GM23338 (cell line): ENCODE results near the gene RAB27B.

Experiments
- JUNB ChIP-seq: IDR thresholded peaks from one replicate; pipeline ENCODE4 v1.6.1; 2016; ENCODE audit warnings: antibody characterized with exemption; ENCODE audit not compliant: unreplicated experiment
- POLR2AphosphoS5 ChIP-seq: IDR thresholded peaks from 2 replicates; pipeline ENCODE4 v1.6.1; 2016; ENCODE audit warnings: antibody characterized with exemption, low read depth
- TF ChIP-seq, protein P1 (sequence below), 2 experiments: fragments of 200-600 bp in 1 of 2; sonication (generic) in 1 of 2; conservative IDR thresholded peaks; 2 replicates each; pipeline versions ENCODE4 v1.5.1 to v1.6.1; 2016 to 2017; ENCODE audit warnings: antibody characterized with exemption in 2 of 2, low read depth in 2 of 2, mild to moderate bottlenecking in 2 of 2, moderate library complexity in 1 of 2
- TF ChIP-seq, protein P2 (sequence below): IDR thresholded peaks from one replicate; pipeline ENCODE4 v1.6.1; 2018; ENCODE audit warnings: antibody characterized with exemption; ENCODE audit not compliant: unreplicated experiment

DNA sequence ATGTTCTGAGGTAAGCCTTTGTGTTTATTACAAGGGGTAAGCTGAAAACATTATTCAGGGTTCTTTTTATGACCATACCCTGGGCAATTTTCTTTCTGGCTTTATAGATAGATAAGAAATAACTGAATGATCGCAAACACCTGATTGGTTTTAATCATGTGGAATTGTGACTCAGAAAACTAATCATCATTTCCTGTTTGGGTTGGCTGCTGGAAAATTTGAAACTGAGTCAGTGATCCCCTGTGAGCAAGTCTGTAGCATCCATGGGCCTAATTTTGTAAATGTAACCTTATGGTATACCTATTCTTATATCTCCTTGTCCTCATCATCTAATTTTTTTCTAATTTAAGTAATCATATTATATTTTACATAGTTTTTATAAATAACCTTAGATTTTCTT is 96.7 kb downstream of the RAB27B start:
- TF ChIP-seq, protein P1, sequence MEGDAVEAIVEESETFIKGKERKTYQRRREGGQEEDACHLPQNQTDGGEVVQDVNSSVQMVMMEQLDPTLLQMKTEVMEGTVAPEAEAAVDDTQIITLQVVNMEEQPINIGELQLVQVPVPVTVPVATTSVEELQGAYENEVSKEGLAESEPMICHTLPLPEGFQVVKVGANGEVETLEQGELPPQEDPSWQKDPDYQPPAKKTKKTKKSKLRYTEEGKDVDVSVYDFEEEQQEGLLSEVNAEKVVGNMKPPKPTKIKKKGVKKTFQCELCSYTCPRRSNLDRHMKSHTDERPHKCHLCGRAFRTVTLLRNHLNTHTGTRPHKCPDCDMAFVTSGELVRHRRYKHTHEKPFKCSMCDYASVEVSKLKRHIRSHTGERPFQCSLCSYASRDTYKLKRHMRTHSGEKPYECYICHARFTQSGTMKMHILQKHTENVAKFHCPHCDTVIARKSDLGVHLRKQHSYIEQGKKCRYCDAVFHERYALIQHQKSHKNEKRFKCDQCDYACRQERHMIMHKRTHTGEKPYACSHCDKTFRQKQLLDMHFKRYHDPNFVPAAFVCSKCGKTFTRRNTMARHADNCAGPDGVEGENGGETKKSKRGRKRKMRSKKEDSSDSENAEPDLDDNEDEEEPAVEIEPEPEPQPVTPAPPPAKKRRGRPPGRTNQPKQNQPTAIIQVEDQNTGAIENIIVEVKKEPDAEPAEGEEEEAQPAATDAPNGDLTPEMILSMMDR (conservative IDR thresholded peaks at IDR 0.05; ENCODE audit: low read depth in 2 of 2) = no peak
- TF ChIP-seq POLR2AphosphoS5 (no peak), JUNB (no peak)
- TF ChIP-seq, protein P2, sequence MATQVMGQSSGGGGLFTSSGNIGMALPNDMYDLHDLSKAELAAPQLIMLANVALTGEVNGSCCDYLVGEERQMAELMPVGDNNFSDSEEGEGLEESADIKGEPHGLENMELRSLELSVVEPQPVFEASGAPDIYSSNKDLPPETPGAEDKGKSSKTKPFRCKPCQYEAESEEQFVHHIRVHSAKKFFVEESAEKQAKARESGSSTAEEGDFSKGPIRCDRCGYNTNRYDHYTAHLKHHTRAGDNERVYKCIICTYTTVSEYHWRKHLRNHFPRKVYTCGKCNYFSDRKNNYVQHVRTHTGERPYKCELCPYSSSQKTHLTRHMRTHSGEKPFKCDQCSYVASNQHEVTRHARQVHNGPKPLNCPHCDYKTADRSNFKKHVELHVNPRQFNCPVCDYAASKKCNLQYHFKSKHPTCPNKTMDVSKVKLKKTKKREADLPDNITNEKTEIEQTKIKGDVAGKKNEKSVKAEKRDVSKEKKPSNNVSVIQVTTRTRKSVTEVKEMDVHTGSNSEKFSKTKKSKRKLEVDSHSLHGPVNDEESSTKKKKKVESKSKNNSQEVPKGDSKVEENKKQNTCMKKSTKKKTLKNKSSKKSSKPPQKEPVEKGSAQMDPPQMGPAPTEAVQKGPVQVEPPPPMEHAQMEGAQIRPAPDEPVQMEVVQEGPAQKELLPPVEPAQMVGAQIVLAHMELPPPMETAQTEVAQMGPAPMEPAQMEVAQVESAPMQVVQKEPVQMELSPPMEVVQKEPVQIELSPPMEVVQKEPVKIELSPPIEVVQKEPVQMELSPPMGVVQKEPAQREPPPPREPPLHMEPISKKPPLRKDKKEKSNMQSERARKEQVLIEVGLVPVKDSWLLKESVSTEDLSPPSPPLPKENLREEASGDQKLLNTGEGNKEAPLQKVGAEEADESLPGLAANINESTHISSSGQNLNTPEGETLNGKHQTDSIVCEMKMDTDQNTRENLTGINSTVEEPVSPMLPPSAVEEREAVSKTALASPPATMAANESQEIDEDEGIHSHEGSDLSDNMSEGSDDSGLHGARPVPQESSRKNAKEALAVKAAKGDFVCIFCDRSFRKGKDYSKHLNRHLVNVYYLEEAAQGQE = no peak
